CMK (cell line): Measurements from ENCODE around the gene ACIN1.
"Not testable (repeated sequence)": the region's sequence is repeated elsewhere in the genome, so short reads cannot be mapped to it uniquely, and the experiment has no call there.

Source experiments
- DNase-seq: peaks from one replicate; pipeline ENCODE4 v3.0.0-alpha.2; 2010; ENCODE audit warnings: low read depth

ACIN1 gene

GRCh38 chr14:23013749-23014054 is 81.2 kb downstream of the ACIN1 start:
- not testable (repeated sequence) for DNase-seq

- DNase-seq: no peak
These were observed 81.7 kb downstream of the ACIN1 start for GRCh38 chr14:23013054-23013748.

- DNase-seq: no peak
These were observed 84.8 kb downstream of the ACIN1 start, which contains the start of gene C14orf93 for GRCh38 chr14:23009939-23010726. TSS of gene C14orf93 (minus strand) at chr14:23010143. CDS start at chr14:22999023, 11,120 bp downstream.

GRCh38 chr14:23009483-23009938 is 85.4 kb downstream of the ACIN1 start:
- no peak for DNase-seq

- no peak for DNase-seq
These were observed 86.1 kb downstream of the ACIN1 start for GRCh38 chr14:23008831-23009230.
